GM12891 (cell line): ENCODE measurements around the gene SMAD6.

Experiments used
- DNase-seq: peaks from one replicate; pipeline ENCODE4 v3.0.0; 2011; ENCODE audit warnings: low spot score; ENCODE audit not compliant: insufficient read length
- FAIRE-seq: peaks from 2 replicates; lab custom pipeline; 2011; peaks lifted over from hg19 to GRCh38; lab: Jason Lieb, UNC
- PAX5 ChIP-seq: IDR thresholded peaks from 2 replicates; pipeline ENCODE4 v1.6.1; 2011; ENCODE audit warnings: low read length, moderate library complexity, mild to moderate bottlenecking; ENCODE audit not compliant: insufficient read depth, severe bottlenecking
- POLR2A ChIP-seq: IDR thresholded peaks from 2 replicates; pipeline ENCODE4 v1.6.1; 2011; ENCODE audit warnings: low read depth, low read length, control low read depth
- POLR2AphosphoS5 ChIP-seq: IDR thresholded peaks from 2 replicates; pipeline ENCODE4 v1.6.1; 2011; ENCODE audit warnings: low read depth, low read length, control low read depth
- POU2F2 ChIP-seq: IDR thresholded peaks from 2 replicates; pipeline ENCODE4 v1.6.1; 2011; ENCODE audit warnings: low read depth, mild to moderate bottlenecking, control low read depth, low read length, moderate library complexity
- SPI1 ChIP-seq: IDR thresholded peaks from 2 replicates; pipeline ENCODE4 v1.6.1; 2011; ENCODE audit warnings: low read depth, low read length, control low read depth
- TAF1 ChIP-seq: IDR thresholded peaks from 2 replicates; pipeline ENCODE4 v1.6.1; 2011; ENCODE audit warnings: low read depth, low read length, control low read depth

SMAD6 gene

GRCh38 chr15:66719471-66719870 is 17.4 kb downstream of the SMAD6 start:
- no peak for TF ChIP-seq POU2F2
- no peak for TF ChIP-seq POLR2A
- no peak for TF ChIP-seq TAF1
- TF ChIP-seq POLR2AphosphoS5 = no peak
- TF ChIP-seq PAX5 = no peak
- no peak for TF ChIP-seq SPI1
- FAIRE-seq = no peak

GRCh38 chr15:66720206-66721010 is 18.4 kb downstream of the SMAD6 start:
- no peak for TF ChIP-seq POU2F2
- TF ChIP-seq POLR2A = no peak
- no peak for TF ChIP-seq POLR2AphosphoS5
- no peak for TF ChIP-seq PAX5
- TF ChIP-seq SPI1 = no peak
- no peak for TF ChIP-seq TAF1
- FAIRE-seq (no peak), DNase-seq (no peak)

More at GRCh38 chr15:66719471-66719870, 17.4 kb downstream of the SMAD6 start:
- DNase-seq = no peak

GRCh38 chr15:66721020-66721419 is 19.0 kb downstream of the SMAD6 start:
- no peak for FAIRE-seq
- no peak for TF ChIP-seq PAX5
- TF ChIP-seq SPI1 = no peak
- no peak for TF ChIP-seq POU2F2
- no peak for TF ChIP-seq POLR2A
- no peak for TF ChIP-seq TAF1
- no peak for DNase-seq

- FAIRE-seq (no peak), DNase-seq (no peak)
- no peak for TF ChIP-seq POU2F2
- no peak for TF ChIP-seq SPI1
- no peak for TF ChIP-seq POLR2A
- no peak for TF ChIP-seq TAF1
- no peak for TF ChIP-seq PAX5
- TF ChIP-seq POLR2AphosphoS5 = no peak
These were observed 19.5 kb downstream of the SMAD6 start for GRCh38 chr15:66721501-66721937.

- TF ChIP-seq POLR2A (no peak), SPI1 (no peak), TAF1 (no peak), POU2F2 (no peak), PAX5 (no peak), POLR2AphosphoS5 (no peak)
- no peak for DNase-seq
- no peak for FAIRE-seq
These were observed 19.9 kb downstream of the SMAD6 start for GRCh38 chr15:66721954-66722353.

- no peak for DNase-seq
- FAIRE-seq = no peak
- TF ChIP-seq PAX5 (no peak), POLR2AphosphoS5 (no peak), SPI1 (no peak), POU2F2 (no peak), TAF1 (no peak), POLR2A (no peak)
These were observed 20.9 kb downstream of the SMAD6 start for GRCh38 chr15:66722757-66723540.

- TF ChIP-seq POLR2A (no peak), TAF1 (no peak), PAX5 (no peak), POLR2AphosphoS5 (no peak), POU2F2 (no peak), SPI1 (no peak)
- FAIRE-seq = no peak
- DNase-seq = no peak
These were observed 22.0 kb downstream of the SMAD6 start for GRCh38 chr15:66723826-66724731.

- DNase-seq (no peak), FAIRE-seq (no peak)
- no peak for TF ChIP-seq PAX5
- TF ChIP-seq POLR2AphosphoS5 = no peak
- no peak for TF ChIP-seq TAF1
- no peak for TF ChIP-seq POLR2A
- TF ChIP-seq POU2F2 = no peak
- no peak for TF ChIP-seq SPI1
These were observed 22.9 kb downstream of the SMAD6 start for GRCh38 chr15:66724732-66725463.
